ENCODE measurements around the gene CAMK2B. TPM values are rescaled to one million over a fixed set of nuclear protein-coding genes. Genes with fewer than 3 reads are reported as not detected.

The CAMK2B gene
- total RNA-seq, 1 donor from 2014 or later, result 98.0 TPM

GRCh38 chr7:44228571-44229350, 96.6 kb downstream of the CAMK2B start:
- no peak overlapping the region for H3K4me3 ChIP-seq
- no peak overlapping the region for H3K27ac ChIP-seq (replicated peaks)
- intact Hi-C loops (cut with micrococcal nuclease), result no loop called here
- no peaks in the 10 kb centered on the region for H3K4me1 ChIP-seq
- H3K27me3 ChIP-seq (ENCODE audit: low read depth), result peaks cover 20% of the 10 kb centered on the region
- DNase-seq, result no peak
- TF ChIP-seq CTCF (IDR thresholded peaks at IDR 0.05; ENCODE audit: borderline replicate concordance), result no peak
- no peaks in the 10 kb centered on the region for H3K9me3 ChIP-seq (replicated peaks)
- no peaks in the 10 kb centered on the region for H3K36me3 ChIP-seq

GRCh38 chr7:44227911-44228310, 97.5 kb downstream of the CAMK2B start:
- Histone ChIP-seq H3K4me1 (no peaks in the 10 kb centered on the region), H3K9me3 (replicated peaks) (no peaks in the 10 kb centered on the region), H3K4me3 (no peak overlapping the region), H3K36me3 (no peaks in the 10 kb centered on the region), H3K27me3 (ENCODE audit: low read depth) (peaks cover 20% of the 10 kb centered on the region), H3K27ac (replicated peaks) (no peak overlapping the region)
- no peak for TF ChIP-seq CTCF (IDR thresholded peaks at IDR 0.05; ENCODE audit: borderline replicate concordance)
- intact Hi-C loops (cut with micrococcal nuclease), result no loop called here
- DNase-seq, result no peak

- Histone ChIP-seq H3K27me3 (ENCODE audit: low read depth) (peaks cover 21% of the 10 kb centered on the region), H3K9me3 (replicated peaks) (no peaks in the 10 kb centered on the region), H3K4me1 (no peaks in the 10 kb centered on the region), H3K27ac (replicated peaks) (no peak overlapping the region), H3K4me3 (no peak overlapping the region), H3K36me3 (no peaks in the 10 kb centered on the region)
- intact Hi-C loops (cut with micrococcal nuclease), result no loop called here
- no peak for DNase-seq
- TF ChIP-seq CTCF (IDR thresholded peaks at IDR 0.05; ENCODE audit: borderline replicate concordance), result no peak
Measured at GRCh38 chr7:44226396-44226753, 99.0 kb downstream of the CAMK2B start.

GRCh38 chr7:44225566-44226395, 99.6 kb downstream of the CAMK2B start:
- H3K27ac ChIP-seq (replicated peaks), result no peak overlapping the region
- DNase-seq, result no peak
- intact Hi-C loops (cut with micrococcal nuclease), result no loop called here
- no peaks in the 10 kb centered on the region for H3K9me3 ChIP-seq (replicated peaks)
- no peaks in the 10 kb centered on the region for H3K36me3 ChIP-seq
- H3K4me3 ChIP-seq, result no peak overlapping the region
- TF ChIP-seq CTCF (IDR thresholded peaks at IDR 0.05; ENCODE audit: borderline replicate concordance), result no peak
- H3K27me3 ChIP-seq (ENCODE audit: low read depth), result peaks cover 25% of the 10 kb centered on the region
- no peaks in the 10 kb centered on the region for H3K4me1 ChIP-seq

GRCh38 chr7:44224974-44225565, 100.3 kb downstream of the CAMK2B start:
- H3K4me1 ChIP-seq, result no peaks in the 10 kb centered on the region
- TF ChIP-seq CTCF (IDR thresholded peaks at IDR 0.05; ENCODE audit: borderline replicate concordance), result no peak
- intact Hi-C loops (cut with micrococcal nuclease), result no loop called here
- peaks cover 3% of the 10 kb centered on the region for H3K36me3 ChIP-seq
- no peak overlapping the region for H3K4me3 ChIP-seq
- H3K27me3 ChIP-seq (ENCODE audit: low read depth), result peaks cover 25% of the 10 kb centered on the region
- DNase-seq, result no peak
- no peak overlapping the region for H3K27ac ChIP-seq (replicated peaks)
- H3K9me3 ChIP-seq (replicated peaks), result no peaks in the 10 kb centered on the region

All from left ventricle myocardium inferior (tissue), 1 donor.